Non-pigmented ciliary epithelial cell (primary cell): ENCODE data around the gene POLR3K.

Experiments used
- DNase-seq: peaks from one replicate; pipeline ENCODE4 v3.0.0-alpha.2; 2010; ENCODE audit warnings: low read depth

Gene POLR3K

GRCh38 chr16:53346-54236 lies at the start of gene POLR3K, which contains the start of gene SNRNP25:
TSS of gene POLR3K (minus strand) at chr16:53608. CDS start at chr16:53586, 22 bp downstream.
TSS of gene SNRNP25 (plus strand) at chr16:53828. CDS start at chr16:54017, 189 bp downstream.
- peak; percentile 90 for DNase-seq

GRCh38 chr16:102060-102855 lies 48.9 kb upstream of the POLR3K start:
- no peak for DNase-seq

- DNase-seq = no peak
Measured at GRCh38 chr16:101586-101985, 48.2 kb upstream of the POLR3K start.

- DNase-seq = no peak
Measured at GRCh38 chr16:100989-101388, 47.6 kb upstream of the POLR3K start.

GRCh38 chr16:97822-98221 lies 44.4 kb upstream of the POLR3K start:
- no peak for DNase-seq

GRCh38 chr16:96935-97381 lies 43.5 kb upstream of the POLR3K start:
- no peak for DNase-seq

- no peak for DNase-seq
Measured at GRCh38 chr16:94918-95265, 41.5 kb upstream of the POLR3K start.

GRCh38 chr16:92431-93339 lies 39.3 kb upstream of the POLR3K start:
- no peak for DNase-seq

GRCh38 chr16:91484-91883 lies 38.1 kb upstream of the POLR3K start:
- no peak for DNase-seq

GRCh38 chr16:89391-90302 lies 36.2 kb upstream of the POLR3K start:
- DNase-seq = no peak

- DNase-seq = no peak
Measured at GRCh38 chr16:88613-89012, 35.2 kb upstream of the POLR3K start.

GRCh38 chr16:86483-86952 lies 33.1 kb upstream of the POLR3K start:
- DNase-seq = no peak

GRCh38 chr16:85865-86264 lies 32.5 kb upstream of the POLR3K start:
- no peak for DNase-seq

- DNase-seq = no peak
Measured at GRCh38 chr16:85407-85782, 32.0 kb upstream of the POLR3K start.

- peak; percentile 83 for DNase-seq
Measured at GRCh38 chr16:84718-85406, 31.5 kb upstream of the POLR3K start.

- DNase-seq = no peak
Measured at GRCh38 chr16:83781-84615, 30.6 kb upstream of the POLR3K start.

- no peak for DNase-seq
Measured at GRCh38 chr16:83060-83603, 29.7 kb upstream of the POLR3K start.

- DNase-seq = no peak
Measured at GRCh38 chr16:79151-80054, 26.0 kb upstream of the POLR3K start.
